Tibial nerve (tissue), 4 donors: ENCODE measurements around the gene PTH1R. TPM values are rescaled to one million over a fixed set of nuclear protein-coding genes. Genes with fewer than 3 reads are reported as not detected.
A peak's percentile ranks its signal among the peaks of the same experiment; 100 is the strongest.

Experiments used
- DNase-seq, 2 donors: peaks; one replicate each; pipeline ENCODE4 v3.0.0-alpha.2; 2019; ENCODE audit warnings: low spot score in 2 of 2
- H3K27ac ChIP-seq, 4 donors: fragments of 200-600 bp; sonication (generic) in 3 of 4; one replicate each; pipeline ENCODE4 v1.5.1; 2017 to 2019; ENCODE audit warnings: mild to moderate bottlenecking in 1 of 4
- H3K27me3 ChIP-seq, 2 donors: fragments of 200-600 bp; sonication (generic) in 1 of 2; one replicate each; pipeline versions ENCODE4 v1.5.1 to v1.6.0; 2017 to 2019
- H3K36me3 ChIP-seq, 3 donors: fragments of 200-600 bp; sonication (generic); one replicate each; pipeline ENCODE4 v1.5.1; 2018 to 2019
- H3K4me1 ChIP-seq, 4 donors: fragments of 200-600 bp; sonication (generic) in 3 of 4; one replicate each; pipeline ENCODE4 v1.5.1; 2017 to 2019
- H3K4me3 ChIP-seq, 4 donors: fragments of 200-600 bp; sonication (generic) in 3 of 4; one replicate each; pipeline ENCODE4 v1.5.1; 2017 to 2019; ENCODE audit warnings: mild to moderate bottlenecking in 1 of 4, moderate library complexity in 1 of 4
- H3K9me3 ChIP-seq, 4 donors: fragments of 200-600 bp; sonication (generic) in 3 of 4; one replicate each; pipeline ENCODE4 v1.5.1; 2017 to 2019
- EP300 ChIP-seq, 2 donors: sonication (generic); formaldehyde crosslinking; IDR thresholded peaks; one replicate each; pipeline ENCODE4 v1.6.1; 2017; ENCODE audit warnings: antibody characterized with exemption in 2 of 2, mild to moderate bottlenecking in 1 of 2
- POLR2A ChIP-seq, 2 donors: fragments of 450-650 bp; IDR thresholded peaks; one replicate each; pipeline ENCODE4 v1.6.1; 2017; ENCODE audit warnings: antibody characterized with exemption in 2 of 2, mild to moderate bottlenecking in 2 of 2, moderate library complexity in 2 of 2
- WGBS, 2 donors: methylation state at CpG; one replicate each; pipeline ENCODE4 v1.1.5; 2018; 5-methylcytosine and 5-hydroxymethylcytosine counted together
- small RNA-seq: library from RNA; depleted of rRNA; stranded (forward); fragments of <200 nt; gene quantifications from one replicate; pipeline ENCODE3, GENCODE V24; 2016
- total RNA-seq, 4 donors: library from RNA; depleted of rRNA; stranded (reverse); fragments of >200 nt; gene quantifications; one replicate each; pipeline ENCODE4 v1.1.0, GENCODE V29; 2016
- TF ChIP-seq, protein P1 (sequence below), 5 experiments: fragments of 200-600 bp in 3 of 5; fragments of 450-650 bp in 2 of 5; sonication (generic) in 3 of 5; IDR thresholded peaks; one replicate each; pipeline ENCODE4 v1.5.1; 2016 to 2019; ENCODE audit warnings: antibody characterized with exemption in 5 of 5, mild to moderate bottlenecking in 3 of 5, moderate library complexity in 2 of 5

Gene PTH1R
- total RNA-seq, 4 donors from 2014 or later: 8.1 to 14.3 (median 13.6) TPM

DNA sequence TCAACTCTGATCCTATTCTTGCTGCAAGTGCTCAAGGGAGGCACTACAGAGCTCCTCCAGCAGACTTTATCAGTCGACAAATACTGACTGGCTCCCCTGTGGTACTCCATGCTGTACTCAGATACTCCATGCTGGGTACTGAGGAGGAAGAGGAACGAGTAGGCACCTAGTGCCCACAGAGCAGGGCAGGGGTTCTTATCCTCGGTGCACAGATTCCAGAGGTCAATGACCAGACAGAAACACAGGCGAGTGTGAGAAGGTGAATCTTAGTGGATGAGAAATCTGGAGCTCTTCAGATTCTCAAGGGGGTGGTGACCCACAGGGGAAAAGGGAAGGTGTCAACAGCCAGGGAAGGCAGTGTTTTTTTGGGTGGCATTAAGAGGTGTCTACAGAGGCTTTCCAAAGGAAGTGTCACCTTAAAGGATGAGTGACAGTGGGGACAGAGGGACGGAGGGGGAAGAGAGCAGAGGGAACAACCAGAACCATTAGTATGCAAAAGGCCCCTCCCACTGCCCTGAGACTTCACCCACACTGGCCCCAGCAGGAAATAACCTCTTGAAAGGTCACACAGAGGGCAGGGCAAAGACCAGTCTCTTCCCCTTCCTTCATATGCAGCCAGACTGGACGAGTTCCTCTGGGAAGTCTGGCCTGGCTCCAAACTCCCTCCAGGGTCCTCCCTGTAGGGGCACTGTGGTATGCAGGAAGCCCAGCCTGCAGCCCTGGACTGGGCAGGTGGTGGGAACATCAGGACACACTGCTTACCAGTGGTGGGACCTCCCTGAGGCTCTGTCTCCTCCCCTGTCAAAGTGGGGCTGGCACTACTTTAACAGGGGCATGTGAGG, 71.5 kb downstream of the PTH1R start:
- TF ChIP-seq, protein P1, sequence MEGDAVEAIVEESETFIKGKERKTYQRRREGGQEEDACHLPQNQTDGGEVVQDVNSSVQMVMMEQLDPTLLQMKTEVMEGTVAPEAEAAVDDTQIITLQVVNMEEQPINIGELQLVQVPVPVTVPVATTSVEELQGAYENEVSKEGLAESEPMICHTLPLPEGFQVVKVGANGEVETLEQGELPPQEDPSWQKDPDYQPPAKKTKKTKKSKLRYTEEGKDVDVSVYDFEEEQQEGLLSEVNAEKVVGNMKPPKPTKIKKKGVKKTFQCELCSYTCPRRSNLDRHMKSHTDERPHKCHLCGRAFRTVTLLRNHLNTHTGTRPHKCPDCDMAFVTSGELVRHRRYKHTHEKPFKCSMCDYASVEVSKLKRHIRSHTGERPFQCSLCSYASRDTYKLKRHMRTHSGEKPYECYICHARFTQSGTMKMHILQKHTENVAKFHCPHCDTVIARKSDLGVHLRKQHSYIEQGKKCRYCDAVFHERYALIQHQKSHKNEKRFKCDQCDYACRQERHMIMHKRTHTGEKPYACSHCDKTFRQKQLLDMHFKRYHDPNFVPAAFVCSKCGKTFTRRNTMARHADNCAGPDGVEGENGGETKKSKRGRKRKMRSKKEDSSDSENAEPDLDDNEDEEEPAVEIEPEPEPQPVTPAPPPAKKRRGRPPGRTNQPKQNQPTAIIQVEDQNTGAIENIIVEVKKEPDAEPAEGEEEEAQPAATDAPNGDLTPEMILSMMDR (IDR thresholded peaks at IDR 0.05): no peak
- no peak for TF ChIP-seq EP300 (IDR thresholded peaks at IDR 0.05)
- no peak for TF ChIP-seq POLR2A (IDR thresholded peaks at IDR 0.05)

GRCh38 chr3:46950177-46950576, 72.7 kb downstream of the PTH1R start:
- H3K4me1 ChIP-seq: peaks cover 0 to 85% (median 64%) of the 10 kb centered on the region in 4 donors
- WGBS, 2 donors: 92% methylated on average over 2 of the region's 2 CpGs
- TF ChIP-seq, protein P1 (IDR thresholded peaks at IDR 0.05): no peak
- no peak for TF ChIP-seq EP300 (IDR thresholded peaks at IDR 0.05)
- TF ChIP-seq POLR2A (IDR thresholded peaks at IDR 0.05): no peak

More for the DNA sequence above, 71.5 kb downstream of the PTH1R start:
- 41 to 58% methylated on average over 6 of the region's 6 CpGs for WGBS, 2 donors
- Histone ChIP-seq H3K4me3 (no peak overlapping the region), H3K36me3 (peaks cover 0 to 11% (median 0%) of the 10 kb centered on the region in 3 donors), H3K27ac (peak overlapping the region in 2 of 4 donors; percentile 22 to 71), H3K4me1 (peaks cover 0 to 86% (median 65%) of the 10 kb centered on the region in 4 donors), H3K27me3 (no peaks in the 10 kb centered on the region), H3K9me3 (no peaks in the 10 kb centered on the region)
- no peak for DNase-seq

GRCh38 chr3:46950650-46951241, 73.2 kb downstream of the PTH1R start:
- no peaks in the 10 kb centered on the region for H3K9me3 ChIP-seq
- no peaks in the 10 kb centered on the region for H3K27me3 ChIP-seq
- H3K4me1 ChIP-seq: peaks cover 0 to 89% (median 63%) of the 10 kb centered on the region in 4 donors
- DNase-seq: no peak
- H3K36me3 ChIP-seq: peaks cover 0 to 11% (median 0%) of the 10 kb centered on the region in 3 donors
- TF ChIP-seq EP300 (IDR thresholded peaks at IDR 0.05): no peak
- no peak overlapping the region for H3K27ac ChIP-seq
- H3K4me3 ChIP-seq: no peak overlapping the region
- WGBS, 2 donors: 64 to 71% methylated on average over 7 of the region's 7 CpGs

More at GRCh38 chr3:46950177-46950576, 72.7 kb downstream of the PTH1R start:
- no peak for DNase-seq
- Histone ChIP-seq H3K9me3 (no peaks in the 10 kb centered on the region), H3K36me3 (peaks cover 0 to 11% (median 0%) of the 10 kb centered on the region in 3 donors), H3K27me3 (no peaks in the 10 kb centered on the region), H3K27ac (no peak overlapping the region), H3K4me3 (no peak overlapping the region)

DNA sequence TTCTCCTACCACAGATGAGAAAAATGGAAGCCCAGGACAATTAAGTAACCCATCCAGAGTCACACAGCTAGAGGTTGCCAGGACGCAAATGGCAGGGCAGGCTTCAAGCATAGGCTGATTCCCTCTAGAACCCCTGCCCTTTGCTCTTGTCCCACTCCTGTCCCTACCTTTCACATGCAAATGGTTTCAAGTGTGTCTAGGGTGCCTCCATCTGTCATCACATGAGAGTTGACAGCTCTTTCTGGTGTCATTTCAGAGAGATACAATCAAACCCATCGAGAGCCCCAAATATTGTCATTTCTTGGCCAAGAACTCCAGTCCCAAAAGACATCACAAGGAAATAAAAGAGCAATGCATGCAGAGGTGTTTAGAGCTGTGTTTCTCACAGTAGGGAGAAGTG, 75.3 kb downstream of the PTH1R start:
- Histone ChIP-seq H3K27ac (no peak overlapping the region), H3K9me3 (no peaks in the 10 kb centered on the region), H3K27me3 (no peaks in the 10 kb centered on the region), H3K36me3 (peaks cover 0 to 3% (median 0%) of the 10 kb centered on the region in 3 donors), H3K4me1 (peaks cover 0 to 93% (median 57%) of the 10 kb centered on the region in 4 donors), H3K4me3 (no peak overlapping the region)
- no peak for DNase-seq
- 85 to 88% methylated on average over 2 of the region's 2 CpGs for WGBS, 2 donors
- TF ChIP-seq, protein P1 (IDR thresholded peaks at IDR 0.05): no peak
- TF ChIP-seq POLR2A (IDR thresholded peaks at IDR 0.05) (no peak), EP300 (IDR thresholded peaks at IDR 0.05) (no peak)

Small RNA genes lying within 50 kb of the gene (small RNA-seq; reads per million reads assigned to genes)
- not detected for gene AC109583.2

Other genes with a start within 250 kb of the PTH1R start
- gene ALS2CL, start 184.0 kb upstream of the PTH1R start, total RNA-seq: 10 to 100 TPM; 13.0 to 20.1 (median 16.4) TPM
- under 1 TPM in 1 of 4 donors, not detected in 3; 0.21 TPM for gene TMIE, start 176.3 kb upstream of the PTH1R start, total RNA-seq
- gene PRSS50, start 159.9 kb upstream of the PTH1R start, total RNA-seq: under 1 TPM in 2 of 4 donors, not detected in 2; 0.22 to 0.42 TPM
- gene MYL3, start 14.3 kb upstream of the PTH1R start, total RNA-seq: 10 to 100 TPM in 1 of 4 donors, 1 to 10 TPM in 3; 5.4 to 17.1 (median 8.6) TPM
- 10 to 100 TPM; 36.9 to 59.4 (median 50.2) TPM for gene CCDC12, start 99.0 kb downstream of the PTH1R start, total RNA-seq
- gene NBEAL2, start 101.9 kb downstream of the PTH1R start, total RNA-seq: 10 to 100 TPM; 25.3 to 92.1 (median 26.6) TPM